GM19240 (cell line): ENCODE data around the gene ARFIP1.
"Not testable (repeated sequence)": the region's sequence is repeated elsewhere in the genome, so short reads cannot be mapped to it uniquely, and the experiment has no call there.

Experiments used
- DNase-seq: peaks from one replicate; pipeline ENCODE4 v3.0.0; 2011; ENCODE audit warnings: low spot score; ENCODE audit not compliant: insufficient read length

ARFIP1 gene

DNA sequence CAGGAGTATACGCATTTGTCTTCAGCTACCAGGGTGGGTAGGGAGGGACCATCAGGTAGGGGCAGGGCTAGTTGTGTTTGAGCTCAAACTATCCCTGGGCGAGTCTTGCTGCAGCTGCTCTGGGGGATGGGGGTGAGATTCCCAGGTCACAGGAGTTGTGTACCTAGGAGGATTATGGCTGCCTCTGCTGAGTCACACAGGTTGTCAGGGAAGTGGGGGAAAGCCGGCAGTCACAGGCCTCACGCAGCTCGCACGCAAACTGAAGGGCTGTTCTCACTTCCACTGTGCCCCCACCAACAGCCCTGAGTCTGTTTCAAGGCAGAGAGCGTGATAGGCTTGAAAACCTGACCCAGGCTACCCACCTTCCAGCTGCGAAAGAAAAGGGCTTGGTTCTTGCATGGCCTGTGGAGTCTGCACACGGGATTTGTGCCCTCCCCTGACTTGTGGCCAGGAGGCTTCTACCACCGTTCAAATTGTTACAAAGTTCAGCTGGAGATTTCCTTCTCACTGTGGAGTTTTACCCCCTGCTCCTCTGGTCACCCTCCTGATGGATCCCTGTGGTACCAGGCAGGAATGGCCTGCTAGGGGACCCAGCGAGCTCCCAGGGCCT, 63.8 kb downstream of the ARFIP1 start:
- DNase-seq = no peak

DNA sequence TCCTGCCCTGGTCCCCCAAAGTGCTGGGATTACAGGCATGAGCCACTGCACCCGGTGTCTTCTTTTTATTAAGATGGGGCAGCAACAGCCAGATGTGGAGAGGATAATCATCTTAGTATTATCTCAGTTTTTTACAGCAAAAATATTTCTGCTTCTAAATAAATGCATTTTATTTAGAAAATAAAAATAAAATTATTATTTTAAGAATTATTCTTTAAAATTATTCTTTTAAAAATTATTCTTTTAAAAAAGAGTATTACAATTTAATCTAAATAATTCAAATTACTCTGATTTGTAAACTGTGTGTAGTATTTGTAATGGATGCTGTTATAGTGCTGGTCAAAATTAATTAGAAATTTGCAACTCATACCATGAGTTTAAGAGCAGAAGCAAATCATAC, 67.6 kb downstream of the ARFIP1 start:
- no peak for DNase-seq

DNA sequence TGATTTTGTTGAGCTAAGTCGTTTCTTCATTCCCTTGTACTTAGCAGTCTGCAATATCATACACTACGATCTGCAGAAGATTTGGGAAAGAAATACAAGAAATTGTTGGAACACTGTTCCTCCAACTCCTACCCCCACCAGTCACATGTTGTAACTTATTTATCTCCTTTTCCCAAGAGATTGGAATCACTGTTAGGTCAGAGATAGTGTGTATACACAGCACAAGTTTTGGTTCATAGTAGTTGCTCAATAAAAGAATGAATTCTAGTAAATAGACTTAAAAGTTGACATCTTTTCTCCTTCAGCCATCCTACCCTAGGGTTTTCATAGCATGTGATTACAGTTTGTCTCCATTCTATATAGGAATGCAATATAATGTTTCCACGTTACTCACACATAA, 68.8 kb downstream of the ARFIP1 start:
- DNase-seq = no peak

DNA sequence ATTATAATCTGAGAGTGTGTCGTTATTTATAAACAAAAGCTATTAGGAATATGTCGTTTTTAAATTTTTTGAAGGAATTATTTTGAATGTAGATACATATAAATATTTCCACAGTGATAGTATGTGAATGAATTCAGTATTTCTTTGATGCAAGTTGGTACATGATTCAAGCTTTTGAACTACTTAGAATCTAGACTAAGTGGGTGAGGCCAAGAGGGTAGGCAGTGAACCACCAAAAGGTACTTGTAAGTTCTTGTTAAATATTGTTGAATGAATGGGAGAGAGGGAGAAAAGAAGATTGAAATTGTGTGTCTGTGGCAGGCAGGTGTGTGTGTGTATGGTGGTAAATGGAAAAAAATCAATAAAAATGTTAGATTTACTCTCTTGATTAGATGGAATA, 69.6 kb downstream of the ARFIP1 start:
- DNase-seq = no peak

DNA sequence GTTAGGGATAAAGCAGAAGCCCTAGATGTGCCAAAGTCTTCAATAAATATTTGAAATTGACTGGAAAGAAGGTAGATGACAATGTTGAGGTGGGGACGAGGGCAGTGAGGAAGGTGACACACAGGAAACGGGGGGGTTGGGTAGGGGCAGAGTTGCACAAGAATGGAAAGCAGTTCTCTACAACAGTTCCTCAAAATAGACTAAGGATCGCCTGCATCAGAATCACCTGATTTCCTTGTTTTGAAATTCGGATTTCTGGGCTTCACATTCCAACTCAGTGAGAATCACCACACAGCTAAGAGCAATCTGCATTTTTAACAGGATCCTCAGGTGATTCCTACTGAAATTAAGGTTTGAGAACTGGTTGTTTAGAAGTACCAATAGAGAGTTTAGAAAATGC, 70.6 kb downstream of the ARFIP1 start:
- DNase-seq = no peak

DNA sequence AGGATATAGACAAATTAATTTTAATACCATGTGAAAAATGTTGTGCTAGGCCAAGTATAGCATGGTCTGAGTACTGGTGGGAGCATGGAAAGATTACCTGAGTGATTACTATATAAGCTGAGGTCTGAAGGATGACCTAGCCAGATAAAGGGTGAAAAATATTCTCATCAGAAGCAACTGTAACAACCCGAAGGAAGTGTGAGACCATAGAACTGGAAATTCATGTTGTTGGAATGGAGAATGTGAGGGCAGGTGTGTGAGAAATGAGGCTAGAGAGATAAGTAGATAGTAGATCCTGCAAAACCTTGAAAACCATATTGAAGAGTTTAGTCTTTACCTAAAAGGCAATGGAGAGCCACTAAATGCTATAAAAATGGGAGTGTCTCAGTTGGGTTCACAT, 71.5 kb downstream of the ARFIP1 start:
- DNase-seq = no peak

DNA sequence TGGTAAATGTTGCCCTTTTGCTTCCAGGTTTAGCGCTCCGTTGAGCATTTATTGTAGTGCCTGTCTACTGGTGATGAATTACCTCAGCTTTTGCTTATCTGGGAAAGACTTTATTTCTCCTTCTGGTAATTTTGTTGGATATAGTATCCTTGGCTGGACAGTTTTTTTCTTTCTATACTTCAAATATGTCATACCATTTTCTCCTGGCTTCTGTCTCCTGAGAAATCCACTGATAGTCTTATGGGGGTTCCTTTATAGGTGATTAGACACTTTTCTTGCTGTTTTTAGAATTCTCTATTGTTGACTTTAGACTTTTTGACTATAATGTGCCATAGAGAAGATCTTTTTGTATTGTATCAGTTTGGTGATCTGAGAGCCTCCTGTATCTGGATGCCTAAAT, 73.5 kb downstream of the ARFIP1 start:
- DNase-seq = no peak

DNA sequence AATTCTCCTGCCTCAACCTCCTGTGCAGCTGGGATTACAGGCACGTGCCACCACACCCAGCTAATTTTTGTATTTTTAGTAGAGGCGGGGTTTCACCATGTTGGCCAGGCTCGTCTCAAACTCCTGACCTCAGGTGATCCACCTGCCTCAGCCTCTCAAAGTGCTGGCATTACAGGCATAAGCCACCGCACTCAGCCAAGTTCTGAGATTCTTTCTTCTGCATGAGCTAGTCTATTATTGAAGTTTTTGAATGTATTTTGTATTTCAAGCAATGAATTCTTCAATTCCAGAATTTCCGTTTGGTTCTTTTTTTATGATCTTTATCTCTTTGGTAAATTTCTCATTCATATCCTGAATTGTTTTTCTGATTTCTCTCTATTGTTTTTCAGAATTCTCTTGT, 74.3 kb downstream of the ARFIP1 start:
- not testable (repeated sequence) for DNase-seq

DNA sequence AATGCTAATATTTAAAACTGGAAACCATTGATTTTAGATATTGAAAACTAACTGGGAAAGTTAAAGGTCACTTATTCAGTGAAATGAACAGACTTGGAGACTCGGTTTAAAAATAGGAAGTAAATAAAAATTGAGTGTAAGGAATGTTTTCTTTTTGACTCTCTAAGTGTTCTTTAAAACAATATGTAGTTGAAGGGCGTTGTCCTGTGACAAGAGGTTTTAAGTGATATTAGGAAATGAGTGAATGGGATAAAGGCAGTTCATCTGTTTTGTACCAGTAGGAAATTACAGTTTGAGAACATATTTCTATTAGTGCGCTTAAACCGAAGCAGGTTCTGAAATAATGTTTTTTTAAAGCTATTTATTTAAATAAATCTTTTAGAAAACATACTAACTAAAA, 77.2 kb downstream of the ARFIP1 start:
- no peak for DNase-seq

DNA sequence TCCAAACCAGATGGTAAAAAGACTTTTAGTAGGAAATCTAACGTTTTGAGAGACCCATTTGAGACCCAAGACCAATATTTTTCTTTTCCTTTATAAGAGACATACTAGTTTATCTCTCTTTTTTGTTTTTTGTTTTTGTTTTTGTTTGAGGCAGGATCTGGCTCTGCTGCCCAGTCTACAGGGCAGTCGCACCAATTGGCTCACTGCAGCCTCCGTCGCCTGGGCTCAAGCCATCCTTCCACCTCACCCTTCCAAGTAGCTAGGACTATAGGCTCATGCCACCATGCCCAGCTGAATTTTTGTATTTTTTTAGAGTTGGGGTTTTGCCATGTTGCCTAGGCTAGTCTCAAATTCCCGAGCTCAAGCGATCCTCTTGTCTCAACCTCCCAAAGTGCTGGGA, 79.2 kb downstream of the ARFIP1 start:
- no peak for DNase-seq

DNA sequence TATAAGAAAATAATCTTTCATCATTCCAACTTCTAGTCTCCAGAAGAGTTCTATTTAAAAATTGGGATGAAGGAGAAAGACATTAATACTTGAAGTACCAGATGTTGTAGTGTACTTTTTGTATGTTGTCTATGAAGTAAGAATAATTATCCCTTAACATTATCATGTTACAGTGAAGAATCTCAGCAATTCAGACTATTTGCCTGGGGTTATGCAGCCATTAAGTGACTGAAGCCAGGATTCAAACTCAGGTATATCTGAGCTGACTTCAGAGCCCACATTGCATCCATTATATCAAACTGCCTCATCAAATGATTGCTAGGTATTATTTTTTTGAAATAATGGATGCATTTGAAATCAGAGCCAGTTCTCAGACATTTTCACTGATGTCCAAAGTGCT, 80.3 kb downstream of the ARFIP1 start:
- no peak for DNase-seq

DNA sequence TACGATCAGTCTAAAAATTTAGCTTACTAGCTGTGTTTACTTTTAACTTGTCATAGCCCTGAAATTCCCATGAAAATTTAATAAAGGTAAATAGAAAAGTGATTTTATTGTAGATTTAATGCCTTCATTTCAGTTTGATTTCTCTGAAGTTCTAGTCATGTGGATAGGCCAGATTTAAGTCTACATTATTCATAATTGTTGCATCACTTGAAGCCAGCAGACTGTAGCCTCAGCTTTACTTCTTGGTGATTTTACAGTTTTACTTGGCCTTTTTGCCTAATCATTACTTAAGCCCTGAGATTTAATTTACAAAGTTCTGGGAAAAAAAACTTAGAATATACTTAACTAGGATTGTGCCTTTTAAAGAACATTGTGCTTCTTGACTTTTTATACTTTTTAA, 82.9 kb downstream of the ARFIP1 start:
- no peak for DNase-seq

DNA sequence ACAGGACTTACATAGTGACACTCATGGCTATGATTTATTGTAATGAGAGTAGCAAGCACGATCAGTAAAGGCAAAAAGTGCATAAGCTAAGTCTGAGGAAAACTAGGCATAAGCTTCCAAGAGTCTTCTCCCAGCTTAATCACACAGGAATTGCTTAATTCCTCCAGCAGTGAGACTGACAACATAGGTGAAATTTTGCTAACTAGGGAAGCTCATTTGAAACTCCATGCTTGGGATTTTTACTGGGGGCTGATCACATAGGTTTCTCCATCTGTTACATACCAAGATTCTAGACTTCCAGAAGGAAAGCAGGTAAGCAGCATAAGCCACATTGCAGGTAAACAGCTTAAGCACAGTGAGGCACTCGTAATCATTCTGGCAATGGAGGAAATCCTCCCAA, 84.6 kb downstream of the ARFIP1 start:
- DNase-seq = no peak

DNA sequence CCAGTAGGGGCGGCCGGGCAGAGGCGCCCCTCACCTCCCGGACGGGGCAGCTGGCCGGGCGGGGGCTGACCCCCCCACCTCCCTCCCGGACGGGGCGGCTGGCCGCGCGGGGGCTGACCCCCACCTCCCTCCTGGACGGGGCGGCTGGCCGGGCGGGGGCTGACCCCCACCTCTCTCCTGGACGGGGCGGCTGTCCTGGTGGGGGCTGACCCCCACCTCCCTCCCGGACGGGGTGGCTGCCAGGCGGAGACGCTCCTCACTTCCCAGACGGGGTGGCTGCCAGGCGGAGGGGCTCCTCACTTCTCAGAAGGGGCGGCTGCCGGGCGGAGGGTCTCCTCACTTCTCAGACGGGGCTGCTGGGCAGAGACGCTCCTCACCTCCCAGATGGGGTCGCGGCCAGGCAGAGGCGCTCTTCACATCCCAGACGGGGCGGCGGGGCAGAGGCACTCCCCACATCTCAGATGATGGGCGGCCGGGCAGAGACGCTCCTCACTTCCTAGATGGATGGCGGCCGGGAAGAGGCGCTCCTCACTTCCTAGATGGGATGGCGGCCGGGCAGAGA, 86.8 kb downstream of the ARFIP1 start:
- DNase-seq = not testable (repeated sequence)

DNA sequence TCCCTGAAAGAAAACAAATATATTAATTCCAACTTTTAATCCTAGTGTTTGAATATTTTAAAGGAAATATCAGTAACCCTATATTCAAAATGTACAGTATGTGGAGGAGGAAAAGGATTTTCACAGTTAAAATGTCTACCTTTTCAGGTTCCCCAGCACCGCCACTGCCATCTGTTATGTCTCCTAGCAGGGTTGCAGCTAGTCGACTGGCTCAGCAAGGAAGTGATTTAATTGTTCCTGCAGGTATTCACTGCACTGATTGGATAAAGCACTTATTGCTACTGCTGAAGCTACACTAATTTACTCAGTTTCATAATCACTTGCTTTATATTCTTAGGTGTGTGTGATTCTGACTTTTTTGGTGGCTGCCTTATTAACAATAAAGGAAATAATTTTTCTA, 90.9 kb downstream of the ARFIP1 start:
- no peak for DNase-seq

DNA sequence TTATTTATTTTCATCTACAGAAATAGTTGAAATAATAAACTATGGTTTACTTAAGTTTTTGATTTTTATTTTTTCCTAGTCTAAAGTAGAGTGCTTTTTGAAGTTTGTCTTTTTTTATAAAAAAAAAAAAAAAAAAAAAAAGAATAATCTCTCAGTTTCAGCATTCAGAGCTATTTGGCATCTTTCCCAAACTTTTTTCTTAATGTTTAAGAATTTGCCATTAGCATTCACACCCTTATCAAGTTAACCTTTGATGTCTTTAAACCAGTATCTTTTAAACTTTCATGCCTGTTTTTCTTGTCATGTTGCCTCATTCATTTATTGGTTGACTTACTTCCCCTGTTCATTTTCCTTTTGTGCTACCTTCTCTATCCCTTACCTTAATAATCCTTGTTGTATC, 95.5 kb downstream of the ARFIP1 start:
- DNase-seq = no peak

DNA sequence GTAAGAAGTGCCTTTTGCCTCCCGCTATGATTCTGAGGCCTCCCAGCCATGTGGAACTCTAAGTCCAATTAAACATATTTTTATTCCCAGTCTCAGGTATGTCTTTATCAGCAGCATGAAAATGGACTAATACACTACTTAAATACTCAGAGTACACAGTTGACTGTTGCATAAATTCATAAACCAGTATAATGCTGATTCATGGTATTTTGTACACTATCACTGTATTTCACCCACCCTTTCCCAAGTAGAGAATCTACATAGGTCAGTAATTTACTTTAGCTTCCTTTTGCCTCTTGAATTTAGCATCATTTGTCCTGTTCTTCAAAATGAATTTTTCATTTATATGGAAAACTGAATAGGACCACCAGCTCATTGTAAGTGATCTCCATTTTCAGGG, 98.1 kb downstream of the ARFIP1 start:
- DNase-seq = no peak

DNA sequence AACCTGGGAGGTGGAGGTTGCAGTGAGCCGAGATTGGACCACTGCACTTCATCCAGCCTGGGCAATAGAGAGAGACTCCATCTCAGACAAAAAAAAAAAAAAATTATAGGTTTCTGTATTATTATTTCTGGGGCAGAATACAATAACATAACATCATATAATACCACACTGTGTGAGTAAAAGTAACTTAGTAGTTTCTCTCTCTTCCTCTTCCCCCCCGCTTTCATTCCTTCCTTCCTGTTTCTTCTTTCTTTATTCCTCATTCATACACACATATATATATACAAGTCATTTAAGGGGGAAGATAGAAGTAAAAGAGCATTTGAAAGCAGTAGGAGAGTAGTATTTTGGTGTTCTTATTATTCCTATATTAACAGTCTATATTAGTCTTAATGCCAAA, 100.5 kb downstream of the ARFIP1 start:
- no peak for DNase-seq

DNA sequence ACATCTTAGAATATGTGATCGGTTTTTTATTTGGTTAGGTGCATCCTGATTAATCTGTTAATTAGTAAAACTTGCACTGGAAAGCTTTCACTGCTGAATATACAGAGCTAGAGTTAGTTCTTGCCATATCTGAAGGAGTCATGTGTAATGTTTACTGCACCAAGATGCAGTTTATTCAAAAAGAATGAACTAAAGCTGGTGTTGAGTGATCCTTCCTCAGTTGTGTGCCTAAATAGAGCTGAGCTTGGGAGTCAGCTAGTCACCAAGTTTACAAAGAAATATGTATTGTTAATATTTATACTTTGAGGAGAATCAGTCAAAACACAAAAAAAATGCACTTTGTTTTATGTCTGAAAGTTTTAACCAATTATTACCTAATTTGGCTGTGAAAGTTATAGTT, 102.2 kb downstream of the ARFIP1 start:
- no peak for DNase-seq

DNA sequence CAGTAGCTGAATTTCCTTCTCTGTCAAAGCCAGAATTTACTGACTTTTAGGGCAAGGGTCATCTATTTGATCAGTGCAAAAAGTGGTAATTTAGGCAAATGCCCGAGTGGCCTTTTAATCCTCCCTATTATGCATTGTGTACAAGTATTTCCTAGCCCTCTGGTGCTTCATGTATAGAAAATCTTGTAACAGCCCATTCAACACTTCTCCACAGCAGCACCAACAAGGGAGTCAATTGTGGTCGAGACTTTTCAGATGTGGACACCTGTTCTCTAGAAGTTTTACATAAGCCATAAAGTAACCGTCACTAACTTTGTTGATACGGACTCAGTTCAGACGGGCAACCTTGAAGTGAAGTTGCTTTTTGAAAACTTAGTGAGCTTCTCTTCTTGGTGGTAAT, 105.4 kb downstream of the ARFIP1 start:
- DNase-seq = no peak

DNA sequence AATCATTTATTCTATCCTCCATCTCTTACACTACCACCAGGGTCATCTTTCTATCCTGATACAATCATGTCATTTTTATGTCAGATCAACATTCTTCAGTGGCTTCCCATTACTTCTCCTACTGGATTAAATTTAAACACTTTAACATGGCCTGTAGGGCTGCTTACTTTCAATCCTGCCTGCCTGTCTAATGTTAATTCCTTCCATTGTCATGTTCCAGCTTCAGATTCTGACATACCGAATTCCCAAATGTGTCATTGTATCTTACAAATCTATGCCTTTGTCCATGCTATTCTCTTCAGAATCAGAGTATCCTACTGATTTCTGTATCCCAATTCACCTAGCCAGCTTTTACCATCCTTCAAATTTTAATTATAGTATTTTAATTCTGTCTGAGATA, 106.4 kb downstream of the ARFIP1 start:
- DNase-seq = no peak

DNA sequence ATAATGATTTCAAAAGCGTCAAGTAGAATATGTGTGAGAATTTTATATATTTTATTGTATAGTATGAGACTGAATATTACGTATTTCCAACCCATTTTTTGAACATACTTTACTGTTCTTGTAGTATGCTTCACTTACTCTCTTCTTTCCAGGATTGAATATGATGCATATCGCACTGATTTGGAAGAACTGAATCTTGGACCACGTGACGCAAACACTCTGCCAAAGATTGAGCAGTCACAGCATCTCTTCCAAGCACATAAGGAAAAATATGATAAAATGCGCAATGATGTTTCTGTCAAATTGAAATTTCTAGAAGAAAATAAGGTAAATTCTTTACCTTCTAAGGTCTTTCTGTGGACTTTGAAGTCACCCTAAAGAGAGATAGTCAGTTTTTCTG, 108.2 kb downstream of the ARFIP1 start:
- DNase-seq = no peak

DNA sequence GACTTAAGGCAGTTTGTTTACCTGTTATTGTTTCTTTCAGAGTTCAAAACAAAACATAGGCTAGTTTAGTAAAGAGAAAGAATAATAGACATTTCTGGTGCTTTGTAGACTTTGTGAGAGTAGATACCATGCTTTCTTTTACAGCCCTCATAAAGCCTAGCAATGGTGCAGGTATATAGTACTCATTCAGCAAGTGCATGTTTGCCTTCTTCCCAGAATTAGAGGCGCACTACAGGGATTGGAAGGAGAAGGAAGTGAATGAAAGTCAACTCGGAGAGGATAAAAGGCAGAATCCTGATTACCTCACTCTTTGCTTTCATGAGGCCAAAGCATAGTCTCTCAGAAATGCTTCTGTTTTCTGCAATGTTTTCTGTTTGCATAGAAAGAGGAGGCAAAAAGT, 113.2 kb downstream of the ARFIP1 start:
- DNase-seq = no peak

DNA sequence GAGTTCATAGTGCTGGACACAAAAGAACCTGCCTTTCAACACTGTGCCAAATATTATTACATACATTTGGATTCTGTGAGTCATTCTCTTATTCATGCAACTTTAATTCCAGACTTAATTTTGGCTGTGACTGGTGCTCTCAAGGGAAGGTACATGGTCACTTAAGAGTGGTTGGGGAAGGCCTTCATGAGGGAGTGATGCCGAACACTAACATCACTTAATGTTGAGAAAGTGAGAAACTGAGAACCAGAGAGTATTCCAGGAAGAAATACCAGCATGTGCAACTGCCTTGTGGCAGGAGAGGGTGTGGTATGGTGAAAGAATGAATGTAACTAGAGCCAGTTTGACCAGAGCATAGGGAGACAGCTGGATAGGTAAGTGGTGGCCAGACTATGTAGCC, 114.9 kb downstream of the ARFIP1 start:
- no peak for DNase-seq
